ENCODE measurements around the gene KIF7.

KIF7 gene

DNA sequence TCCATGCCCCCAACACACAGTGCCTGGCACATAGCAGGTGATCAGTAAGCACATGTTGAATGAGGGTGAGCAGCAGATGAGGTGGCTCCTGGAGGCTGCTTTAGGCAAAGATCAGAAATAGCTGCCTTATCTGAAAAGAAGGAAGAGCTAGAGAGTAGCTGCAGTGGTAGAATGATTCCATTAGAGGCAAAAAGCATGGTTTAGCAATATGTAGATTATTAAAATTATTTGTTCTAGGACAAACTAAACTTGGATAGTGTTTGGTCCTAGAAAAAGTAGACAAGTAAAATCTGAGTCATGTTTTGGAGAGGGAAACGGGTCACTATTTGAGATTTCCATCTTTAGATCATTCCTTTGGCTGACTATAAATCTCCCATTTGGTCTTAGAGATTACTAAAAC, 32.1 kb downstream of the KIF7 start:
- in situ Hi-C loops (cut with MboI; ENCODE audit: low sequenced_read_pairs, unreplicated experiment): no loop called here
- DNase-seq (ENCODE audit: low spot score): no peak
- TF ChIP-seq, protein P1, sequence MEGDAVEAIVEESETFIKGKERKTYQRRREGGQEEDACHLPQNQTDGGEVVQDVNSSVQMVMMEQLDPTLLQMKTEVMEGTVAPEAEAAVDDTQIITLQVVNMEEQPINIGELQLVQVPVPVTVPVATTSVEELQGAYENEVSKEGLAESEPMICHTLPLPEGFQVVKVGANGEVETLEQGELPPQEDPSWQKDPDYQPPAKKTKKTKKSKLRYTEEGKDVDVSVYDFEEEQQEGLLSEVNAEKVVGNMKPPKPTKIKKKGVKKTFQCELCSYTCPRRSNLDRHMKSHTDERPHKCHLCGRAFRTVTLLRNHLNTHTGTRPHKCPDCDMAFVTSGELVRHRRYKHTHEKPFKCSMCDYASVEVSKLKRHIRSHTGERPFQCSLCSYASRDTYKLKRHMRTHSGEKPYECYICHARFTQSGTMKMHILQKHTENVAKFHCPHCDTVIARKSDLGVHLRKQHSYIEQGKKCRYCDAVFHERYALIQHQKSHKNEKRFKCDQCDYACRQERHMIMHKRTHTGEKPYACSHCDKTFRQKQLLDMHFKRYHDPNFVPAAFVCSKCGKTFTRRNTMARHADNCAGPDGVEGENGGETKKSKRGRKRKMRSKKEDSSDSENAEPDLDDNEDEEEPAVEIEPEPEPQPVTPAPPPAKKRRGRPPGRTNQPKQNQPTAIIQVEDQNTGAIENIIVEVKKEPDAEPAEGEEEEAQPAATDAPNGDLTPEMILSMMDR (IDR thresholded peaks at IDR 0.05; ENCODE audit: borderline replicate concordance, control extremely low read depth, extremely low read depth, insufficient read depth, missing control alignments): no peak

DNA sequence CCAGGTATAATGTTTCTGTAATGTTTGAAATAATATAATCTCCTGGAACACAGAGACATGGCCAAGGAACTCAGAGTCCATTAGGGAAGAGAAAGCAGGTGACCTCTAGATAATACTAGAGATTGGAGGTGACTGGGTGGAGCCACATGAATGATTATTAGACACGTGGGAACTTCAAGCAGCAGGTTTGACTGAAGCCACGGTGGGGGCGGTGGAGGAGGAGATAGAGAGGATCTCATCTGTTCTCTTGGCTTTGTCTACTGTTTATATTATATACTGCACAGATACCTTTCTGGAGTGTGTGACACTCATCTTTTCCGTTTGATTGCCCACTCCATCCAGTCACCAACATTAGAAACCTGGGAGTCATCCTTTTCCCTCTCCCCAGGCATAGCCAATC, 33.7 kb downstream of the KIF7 start:
- TF ChIP-seq, protein P1 (IDR thresholded peaks at IDR 0.05; ENCODE audit: borderline replicate concordance, control extremely low read depth, extremely low read depth, insufficient read depth, missing control alignments): no peak
- in situ Hi-C loops (cut with MboI; ENCODE audit: low sequenced_read_pairs, unreplicated experiment): no loop called here
- no peak for DNase-seq (ENCODE audit: low spot score)

DNA sequence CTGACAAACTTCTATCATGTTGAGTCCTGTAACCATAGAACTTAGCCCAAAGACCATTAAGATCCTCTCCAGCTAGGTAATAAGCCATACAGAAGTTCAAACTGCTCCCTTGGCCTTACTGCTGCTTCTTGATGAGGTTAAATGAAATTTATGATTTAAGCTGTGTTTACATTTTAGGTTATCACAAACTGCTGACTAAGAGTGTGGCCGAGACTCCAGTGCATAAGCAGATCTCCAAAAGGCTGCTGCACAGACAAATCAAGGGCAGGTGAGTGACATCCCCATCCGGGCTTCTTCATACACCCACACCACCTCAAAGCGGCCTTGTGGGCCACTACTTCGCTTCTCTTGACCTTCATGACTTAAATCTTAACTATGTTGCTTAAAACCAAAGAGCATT, 39.0 kb downstream of the KIF7 start:
- no peak for DNase-seq (ENCODE audit: low spot score)
- in situ Hi-C loops (cut with MboI; ENCODE audit: low sequenced_read_pairs, unreplicated experiment): no loop called here
- TF ChIP-seq, protein P1 (IDR thresholded peaks at IDR 0.05; ENCODE audit: borderline replicate concordance, control extremely low read depth, extremely low read depth, insufficient read depth, missing control alignments): no peak

DNA sequence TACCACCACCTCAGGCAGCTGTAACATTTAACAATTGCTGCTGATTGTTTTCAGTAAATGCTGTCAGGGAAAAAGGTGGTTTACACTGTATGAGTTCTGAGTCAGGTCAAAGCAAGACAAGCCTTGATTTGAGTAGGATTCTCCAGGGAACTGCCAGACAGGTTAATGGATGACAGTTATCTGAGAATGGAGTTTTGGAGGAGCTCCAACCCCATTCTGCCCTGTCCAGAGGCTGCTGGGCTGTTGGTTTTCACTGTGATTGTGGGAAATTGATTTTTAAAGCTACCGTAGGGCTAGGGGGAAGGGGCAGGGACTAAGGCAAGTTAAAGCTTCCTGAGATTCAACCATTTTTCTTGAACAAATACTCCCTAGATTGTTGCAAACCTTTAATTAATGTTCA, 40.1 kb downstream of the KIF7 start:
- no peak for DNase-seq (ENCODE audit: low spot score)
- TF ChIP-seq, protein P1 (IDR thresholded peaks at IDR 0.05; ENCODE audit: borderline replicate concordance, control extremely low read depth, extremely low read depth, insufficient read depth, missing control alignments): no peak
- in situ Hi-C loops (cut with MboI; ENCODE audit: low sequenced_read_pairs, unreplicated experiment): no loop called here

DNA sequence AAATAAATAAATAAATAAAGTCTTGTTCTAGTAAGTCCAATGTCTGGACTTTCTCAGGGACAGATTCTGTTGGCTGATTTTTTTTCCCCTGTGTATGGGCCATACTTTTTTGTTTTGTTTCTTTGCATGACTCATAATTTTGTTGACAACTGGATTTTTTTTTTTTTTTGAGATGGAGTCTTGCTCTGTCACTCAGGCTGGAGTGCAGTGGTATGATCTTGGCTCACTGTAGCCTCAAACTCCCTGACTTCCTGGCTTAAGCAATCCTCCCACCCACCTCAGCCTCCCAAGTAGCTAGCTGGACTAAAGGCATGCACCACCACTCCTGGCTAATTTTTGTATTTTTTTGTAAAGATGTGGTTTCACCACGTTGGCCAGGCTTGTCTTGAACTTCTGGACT, 41.1 kb downstream of the KIF7 start:
- TF ChIP-seq, protein P1 (IDR thresholded peaks at IDR 0.05; ENCODE audit: borderline replicate concordance, control extremely low read depth, extremely low read depth, insufficient read depth, missing control alignments): no peak
- in situ Hi-C loops (cut with MboI; ENCODE audit: low sequenced_read_pairs, unreplicated experiment): no loop called here
- DNase-seq (ENCODE audit: low spot score): no peak

DNA sequence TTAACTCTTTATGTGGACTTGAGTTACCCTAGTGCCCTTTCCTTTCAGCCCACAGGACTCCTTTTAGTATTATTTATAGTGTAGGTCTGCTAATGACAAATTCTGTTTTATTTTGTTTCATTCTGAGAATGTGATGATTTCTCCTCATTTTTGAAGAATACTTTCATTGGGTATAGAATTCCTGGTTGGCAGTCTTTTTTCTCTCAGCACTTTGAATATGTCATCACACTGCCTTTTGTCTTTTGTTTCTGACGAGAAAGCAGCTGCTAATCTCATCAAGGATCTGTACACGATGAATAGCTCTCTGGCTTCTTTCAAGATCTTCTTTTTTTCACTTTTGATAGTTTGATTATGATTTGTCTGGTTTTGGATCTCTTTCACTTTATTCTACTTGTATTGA, 42.2 kb downstream of the KIF7 start:
- DNase-seq (ENCODE audit: low spot score): no peak
- TF ChIP-seq, protein P1 (IDR thresholded peaks at IDR 0.05; ENCODE audit: borderline replicate concordance, control extremely low read depth, extremely low read depth, insufficient read depth, missing control alignments): no peak
- in situ Hi-C loops (cut with MboI; ENCODE audit: low sequenced_read_pairs, unreplicated experiment): no loop called here

DNA sequence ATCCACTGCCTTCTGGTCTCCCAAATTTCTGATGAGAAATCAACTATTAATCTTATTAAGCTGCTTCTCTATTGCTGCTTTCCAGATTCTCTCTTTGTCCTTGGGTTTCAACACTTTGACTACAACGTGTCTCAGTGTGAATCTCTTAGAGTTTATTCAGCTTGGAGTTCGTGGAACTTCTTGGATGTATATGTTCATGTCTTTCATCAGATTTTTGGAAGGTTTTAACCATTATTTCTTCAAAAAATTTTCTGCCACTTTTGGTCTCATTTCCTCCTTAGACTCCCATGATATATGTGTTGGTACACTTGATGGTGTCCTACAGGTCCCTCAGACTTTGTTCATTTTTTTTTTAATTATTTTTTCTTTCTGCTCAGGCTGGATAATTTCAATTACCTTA, 44.0 kb downstream of the KIF7 start:
- no peak for DNase-seq (ENCODE audit: low spot score)
- in situ Hi-C loops (cut with MboI; ENCODE audit: low sequenced_read_pairs, unreplicated experiment): no loop called here
- TF ChIP-seq, protein P1 (IDR thresholded peaks at IDR 0.05; ENCODE audit: borderline replicate concordance, control extremely low read depth, extremely low read depth, insufficient read depth, missing control alignments): no peak

All from GM13976 (cell line).